C1 segment of cervical spinal cord (tissue), 14 donors: ENCODE results near the gene CTSV.
"Not testable (repeated sequence)": the region's sequence is repeated elsewhere in the genome, so short reads cannot be mapped to it uniquely, and the experiment has no call there.

ENCODE experiments used
- DNase-seq, 14 donors: peaks; one replicate each; lab custom pipeline; 2025; lab: John Stamatoyannopoulos, UW

CTSV gene

DNA sequence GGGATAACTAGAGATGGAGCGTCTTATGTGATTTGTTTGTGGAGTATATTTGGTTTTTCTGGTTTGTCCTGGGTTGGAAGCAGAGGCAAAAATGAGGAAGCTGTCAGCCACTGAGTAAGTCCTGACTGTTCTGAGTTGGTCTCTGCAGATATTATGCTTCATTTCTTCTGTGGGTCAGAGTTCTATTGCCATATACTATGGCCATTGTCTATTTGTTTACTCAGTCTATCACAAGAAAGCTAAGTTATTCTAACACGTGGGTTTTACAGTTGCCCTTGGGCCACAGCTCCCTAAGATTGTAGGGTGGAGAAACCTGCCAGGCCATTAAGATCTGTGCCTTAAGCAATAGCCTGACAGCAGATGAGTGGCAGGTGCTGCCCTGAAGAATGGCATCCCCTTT lies 3.0 kb upstream of the CTSV start:
- DNase-seq, result no peak

DNA sequence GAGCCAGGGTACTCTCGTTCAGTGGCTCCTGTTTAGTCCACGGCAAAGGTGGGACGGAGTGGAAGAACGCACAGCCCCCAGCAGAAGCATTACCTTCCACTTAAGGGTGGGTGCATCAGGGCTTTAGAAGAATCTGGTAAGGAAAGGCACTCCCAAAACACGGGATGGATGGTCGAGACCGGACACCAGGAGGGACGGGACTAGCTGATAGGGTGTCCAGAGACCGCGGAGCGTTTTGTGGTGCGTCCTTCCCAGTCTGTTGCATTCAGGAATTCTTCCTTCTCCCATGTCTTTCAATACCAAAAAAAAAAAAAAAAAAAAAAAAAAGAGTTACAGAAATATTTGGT lies 545 bp upstream of the CTSV start:
- no peak for DNase-seq

DNA sequence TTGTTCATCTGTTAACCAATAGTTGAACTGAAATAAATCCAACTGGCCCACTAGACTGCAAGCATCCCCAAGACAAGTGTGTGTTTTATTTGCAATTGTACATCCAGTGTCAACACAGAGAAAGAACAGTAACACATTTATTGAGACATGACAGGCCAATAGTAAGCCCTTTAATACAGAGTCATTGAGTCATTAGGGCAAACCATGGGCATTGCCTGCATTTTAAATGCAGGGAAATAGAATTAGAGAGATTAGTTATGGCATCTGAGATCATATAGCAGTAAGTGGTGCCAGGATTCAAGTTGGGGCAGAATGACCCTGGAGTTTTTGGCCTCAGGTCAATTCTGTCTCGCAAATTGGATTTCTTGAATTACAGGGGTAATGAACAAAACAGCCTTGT lies 15.4 kb downstream of the CTSV start:
- not testable (repeated sequence) for DNase-seq

DNA sequence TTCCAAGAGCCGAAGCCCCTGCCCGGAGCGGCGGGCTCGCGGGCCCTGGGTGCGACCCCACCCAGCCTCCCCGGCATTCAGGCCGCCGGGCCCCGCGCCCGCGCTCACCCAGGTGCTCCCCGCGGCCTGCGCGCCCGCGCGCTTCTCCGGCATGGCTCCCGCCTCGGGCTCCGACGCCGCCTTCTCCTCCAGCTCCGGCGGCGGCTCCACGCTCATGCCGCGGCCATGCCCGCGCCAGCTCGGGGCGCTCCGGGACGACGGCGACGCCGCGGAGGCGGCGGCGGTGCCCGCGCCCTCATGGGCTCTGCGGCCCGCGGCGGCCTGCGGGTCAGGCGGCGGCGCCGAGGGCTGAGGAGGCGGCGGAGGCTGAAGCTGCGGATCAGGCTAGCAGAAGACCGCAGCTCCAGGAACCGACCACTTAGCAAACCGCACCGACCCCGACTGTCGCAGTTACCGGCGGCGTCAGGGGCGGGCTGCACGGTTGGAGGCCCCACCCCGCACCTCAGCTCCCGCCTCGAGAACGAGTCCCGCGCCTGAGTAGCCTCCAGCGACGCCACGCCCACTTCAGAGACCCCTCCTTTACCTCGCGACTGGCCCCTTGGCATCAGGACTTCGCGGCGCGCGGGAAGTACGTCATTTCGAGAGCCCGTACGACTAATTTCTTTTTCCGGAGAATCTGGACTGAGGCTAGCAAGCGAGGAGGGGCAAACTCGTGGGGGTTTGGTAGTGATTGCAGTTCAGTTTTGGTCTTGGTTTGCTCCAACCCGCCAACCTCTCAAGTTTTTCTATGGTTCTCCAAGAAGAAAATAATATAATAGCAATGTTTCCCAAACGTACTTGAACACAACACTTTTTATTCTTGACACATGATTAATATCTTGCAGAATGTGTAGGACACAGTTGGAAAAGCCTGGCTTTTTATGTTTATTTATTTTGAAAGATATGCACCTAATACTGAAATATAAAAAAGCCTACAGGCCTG lies 25.5 kb downstream of the CTSV start:
- peak; percentile 34 to 85 (median 72) for DNase-seq

DNA sequence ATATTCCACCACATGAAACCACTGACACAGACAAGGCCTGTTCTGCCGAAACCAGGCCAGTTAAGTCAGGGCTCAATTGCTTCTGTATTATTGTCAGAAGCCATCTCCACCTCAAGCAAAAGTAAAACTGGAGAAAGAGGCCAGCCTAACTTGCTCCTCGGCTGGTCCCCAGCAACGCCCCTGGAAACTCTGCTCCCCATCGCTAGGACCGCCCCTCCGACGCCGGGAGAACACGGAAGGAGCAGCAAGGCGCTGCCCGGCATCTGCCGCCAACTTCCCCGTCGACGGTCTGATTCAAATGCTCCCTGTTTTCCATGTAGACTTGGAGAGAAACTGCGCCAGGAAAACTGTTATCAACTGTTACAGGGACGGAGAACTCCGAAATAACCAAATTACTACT lies 26.3 kb downstream of the CTSV start:
- DNase-seq, result peak in 3 of 14 donors; percentile 1 to 3 (median 1)

DNA sequence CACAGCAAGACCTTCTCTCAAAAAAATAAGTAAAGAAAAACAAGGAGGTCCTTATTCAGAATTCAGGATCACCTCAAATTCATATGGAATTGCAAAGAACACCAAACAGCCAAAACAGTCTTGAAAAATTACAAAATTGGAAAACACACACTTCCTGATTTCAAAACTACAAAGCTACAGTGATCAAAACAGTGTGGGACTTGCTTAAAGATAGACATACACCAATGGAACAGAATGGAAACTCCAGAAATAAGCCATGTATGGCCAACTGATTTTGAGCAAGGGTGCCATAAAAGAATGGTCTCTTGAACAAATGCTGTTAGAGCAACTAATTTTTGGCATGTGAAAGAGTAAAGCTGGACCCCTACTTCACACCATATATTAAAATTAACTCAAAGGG lies 36.7 kb downstream of the CTSV start:
- DNase-seq, result not testable (repeated sequence)

DNA sequence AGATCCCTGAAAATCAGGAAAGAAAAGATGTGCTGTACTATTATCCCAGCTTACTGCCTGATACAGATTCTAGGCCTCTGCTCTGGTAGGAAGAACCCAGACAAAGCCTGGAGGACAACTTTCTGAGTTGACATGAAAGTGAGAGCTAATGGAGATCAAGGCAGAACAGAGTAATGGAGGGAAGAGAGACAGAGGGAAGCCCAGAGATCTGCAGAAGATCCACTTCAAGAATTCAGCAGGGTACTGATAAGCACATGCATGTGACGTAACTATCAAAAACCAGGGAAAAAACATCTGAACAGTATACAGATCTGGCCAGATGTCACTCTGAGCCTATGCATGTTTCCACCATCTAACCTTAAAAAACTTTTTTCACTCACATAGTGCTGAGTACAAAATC lies 37.6 kb downstream of the CTSV start:
- DNase-seq, result not testable (repeated sequence)

DNA sequence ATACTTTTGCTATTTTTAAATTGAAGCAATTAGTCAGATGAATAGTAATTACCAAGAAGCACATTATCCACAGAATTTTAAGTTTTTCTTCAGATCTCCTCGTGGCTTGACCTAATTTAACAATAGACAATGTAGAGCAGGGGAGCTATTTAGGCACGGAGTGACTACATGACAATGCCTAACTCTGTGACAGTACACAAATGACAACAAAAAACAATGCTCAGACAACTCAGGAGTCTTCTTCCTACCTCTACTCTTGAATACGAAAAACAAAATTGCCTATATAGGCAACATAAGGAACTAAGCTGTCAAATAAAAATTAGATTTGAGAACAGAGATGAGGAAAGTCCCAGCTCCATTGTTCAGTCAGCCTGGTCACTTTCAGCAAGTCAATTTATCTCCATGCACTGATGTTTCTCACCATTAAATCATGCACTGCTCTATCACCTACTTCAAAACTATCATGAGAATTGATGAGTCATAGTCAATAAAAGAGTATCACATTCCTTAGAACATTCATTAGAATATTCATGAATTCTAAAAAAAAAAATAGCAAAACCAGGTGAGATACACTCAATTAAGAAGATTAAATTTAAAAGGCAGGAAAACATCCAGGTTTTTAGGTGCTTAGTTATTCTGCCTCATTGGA lies 38.7 kb downstream of the CTSV start:
- not testable (repeated sequence) for DNase-seq

DNA sequence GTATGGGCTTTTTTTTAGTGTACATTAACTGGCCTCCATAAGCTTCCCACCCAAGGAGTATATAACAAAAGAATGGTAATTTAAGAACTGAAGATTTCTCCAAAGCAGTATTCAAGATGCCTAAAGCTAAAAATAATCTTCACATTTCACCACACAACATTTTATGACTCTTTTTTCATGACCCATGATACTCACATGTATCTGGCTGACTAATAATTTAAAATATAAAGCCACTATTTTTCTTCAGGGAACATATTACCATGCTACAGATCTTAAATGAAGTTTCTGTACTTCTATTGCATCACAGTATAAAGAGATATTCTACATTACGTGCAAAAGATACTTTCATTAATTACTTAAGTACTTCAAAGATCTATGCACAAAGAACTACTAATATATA lies 39.2 kb downstream of the CTSV start:
- not testable (repeated sequence) for DNase-seq

DNA sequence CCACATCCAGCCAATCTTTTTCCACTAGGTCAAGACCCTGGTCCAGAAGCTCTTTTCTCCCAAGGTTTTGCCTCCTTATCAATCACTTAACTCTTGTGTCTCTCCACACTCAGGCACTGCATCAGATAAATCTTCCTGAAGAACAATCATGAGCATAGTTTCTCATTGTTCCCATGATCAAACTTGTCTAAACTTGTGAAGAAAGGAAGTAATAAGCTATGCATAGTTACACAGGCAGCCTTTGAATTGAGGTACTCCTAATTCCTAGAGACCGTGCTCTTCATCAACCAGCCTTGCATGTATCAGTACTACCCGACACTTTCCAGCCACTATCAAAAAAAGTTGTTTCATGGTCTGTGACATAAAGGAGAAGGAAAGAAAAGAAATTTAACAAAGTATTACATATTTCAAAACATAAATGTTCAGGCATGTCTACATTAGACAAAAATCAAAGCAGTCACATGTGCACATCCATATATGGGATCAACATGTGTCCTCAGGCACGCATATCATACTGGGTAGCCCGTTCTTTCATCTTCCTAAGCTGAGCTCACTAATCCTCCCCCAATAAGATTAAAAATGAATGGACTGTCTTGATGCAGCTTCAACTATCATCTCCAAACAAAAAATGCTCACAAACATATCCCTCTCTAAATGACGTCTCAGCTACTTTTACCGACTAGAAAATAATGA lies 41.8 kb downstream of the CTSV start:
- DNase-seq, result not testable (repeated sequence)

DNA sequence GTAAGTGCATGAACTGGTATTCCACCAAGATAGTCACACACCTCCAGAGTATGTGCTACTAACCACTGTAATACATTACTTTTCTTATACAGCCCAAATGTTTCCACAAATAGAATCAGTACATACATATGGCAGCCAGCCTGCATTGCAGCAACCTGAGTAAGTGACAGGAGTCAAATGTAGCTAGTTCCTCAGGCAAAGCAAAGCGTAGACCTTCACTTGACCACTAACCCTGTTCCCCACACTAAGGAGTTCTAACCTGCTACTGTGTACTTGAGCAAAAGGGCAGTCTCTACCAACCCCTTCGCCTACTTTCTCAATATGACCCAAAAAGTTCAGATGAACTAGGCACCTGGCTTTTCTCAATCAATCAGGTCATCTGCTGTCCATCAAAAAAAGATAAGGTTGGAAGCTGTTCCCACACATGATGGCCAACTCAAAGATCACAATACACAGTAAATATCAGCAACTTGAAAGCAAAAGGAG lies 44.4 kb downstream of the CTSV start:
- not testable (repeated sequence) for DNase-seq

DNA sequence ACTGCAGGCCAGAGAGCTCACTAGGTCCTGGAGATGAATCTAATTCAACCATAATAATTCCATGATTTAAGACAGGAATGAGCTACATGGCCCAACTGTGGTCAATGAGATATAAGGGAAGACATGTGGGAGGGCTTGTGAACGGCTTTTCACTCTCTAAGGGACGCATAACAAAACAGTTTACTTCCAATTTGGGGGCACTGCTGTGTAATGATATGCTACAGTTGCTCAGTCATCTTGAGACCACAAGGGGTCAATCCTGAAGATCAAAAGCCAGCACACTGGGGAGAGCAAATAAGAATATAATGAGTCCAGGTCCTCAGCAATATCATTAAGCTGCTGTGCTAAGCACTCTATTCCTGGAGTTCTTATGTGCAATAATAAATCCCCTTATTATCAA lies 46.6 kb downstream of the CTSV start:
- not testable (repeated sequence) for DNase-seq

DNA sequence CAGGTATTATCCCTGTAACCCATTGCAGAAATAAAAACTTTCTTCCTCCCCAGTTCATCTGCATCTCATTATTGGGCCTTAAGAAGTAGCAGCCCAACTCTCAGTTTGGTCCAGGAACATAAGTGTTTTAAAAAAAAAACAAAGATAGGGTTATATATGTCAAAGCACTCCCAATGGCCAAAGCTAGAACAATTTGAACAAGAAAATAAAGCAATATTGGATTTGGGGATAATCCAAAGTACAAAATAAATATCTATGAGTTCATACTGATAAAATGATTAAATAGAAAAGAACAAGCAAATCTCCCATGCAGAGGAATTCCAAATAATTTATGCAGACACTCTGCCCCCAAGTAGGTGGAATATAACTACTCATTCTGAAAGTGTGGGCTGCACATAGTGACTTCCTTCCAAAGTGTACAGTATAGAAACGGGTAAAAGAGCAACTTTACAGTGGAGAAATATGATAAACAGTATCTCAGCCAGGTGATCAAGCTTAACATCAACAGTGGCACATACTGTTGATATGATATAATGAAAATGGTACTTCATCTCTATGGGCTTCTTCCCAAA lies 49.1 kb downstream of the CTSV start:
- not testable (repeated sequence) for DNase-seq

DNA sequence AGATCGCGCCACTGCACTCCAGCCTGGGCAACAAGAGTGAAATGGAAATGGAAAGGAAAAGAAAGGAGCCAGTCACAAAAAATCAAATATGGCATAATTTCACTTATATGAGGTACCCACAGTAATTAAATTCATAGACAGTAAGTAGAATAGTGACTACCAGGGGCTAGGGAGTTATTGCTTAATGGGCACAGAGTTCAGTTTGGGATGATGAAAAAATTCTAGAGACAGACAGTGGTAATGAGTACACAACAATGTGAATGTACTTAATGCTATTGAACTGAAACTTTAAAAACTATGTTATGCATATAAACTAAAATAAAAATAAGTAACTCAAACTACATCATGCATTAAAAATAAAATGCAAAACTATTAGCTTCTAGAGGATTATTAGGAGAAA lies 54.1 kb downstream of the CTSV start:
- DNase-seq, result not testable (repeated sequence)

DNA sequence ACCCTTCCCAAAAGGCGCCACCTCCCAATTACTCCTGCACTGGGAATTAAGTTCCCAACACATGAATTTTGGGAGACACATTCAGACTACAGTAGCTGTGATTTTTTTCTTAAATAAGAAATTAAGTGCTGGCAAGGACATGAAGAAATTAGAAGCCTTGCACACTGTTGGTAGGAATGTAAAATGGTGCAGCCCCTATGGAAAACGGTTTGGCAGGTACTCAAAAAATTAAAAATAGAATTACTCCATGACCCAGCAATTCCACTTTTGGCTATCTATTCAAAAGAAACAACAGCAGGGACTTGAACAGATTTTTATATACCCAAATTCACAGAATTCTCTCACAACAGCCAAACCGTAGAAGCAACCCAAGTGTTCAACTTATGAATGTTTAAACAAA lies 54.8 kb downstream of the CTSV start:
- not testable (repeated sequence) for DNase-seq

DNA sequence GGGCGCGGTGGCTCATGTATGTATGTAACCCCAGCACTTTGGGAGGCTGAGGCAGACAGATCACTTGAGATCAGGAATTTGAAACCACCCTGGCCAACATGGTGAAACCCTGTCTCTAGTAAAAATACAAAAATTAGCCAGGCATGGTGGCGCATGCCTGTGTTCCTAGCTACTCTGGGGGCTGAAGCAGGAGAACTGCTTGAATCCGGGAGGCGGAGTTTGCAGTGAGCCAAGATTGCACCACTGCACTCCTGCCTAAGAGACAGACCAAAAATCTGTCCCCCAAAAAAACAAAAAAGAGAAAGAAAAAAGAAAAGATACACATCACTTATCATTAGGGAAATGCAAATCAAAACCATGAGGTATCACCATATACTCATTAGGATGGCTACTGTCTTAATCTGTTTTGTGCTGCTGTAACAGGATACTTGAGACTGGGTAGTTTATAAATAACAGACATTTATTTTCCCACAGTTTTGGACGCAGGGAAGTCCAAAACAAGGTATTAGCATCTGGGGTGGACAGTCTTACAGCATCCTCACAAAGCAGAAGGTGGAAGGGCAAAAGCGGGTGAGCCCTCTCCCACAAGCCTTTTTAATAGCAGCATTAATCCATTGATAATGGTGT lies 55.3 kb downstream of the CTSV start:
- DNase-seq, result not testable (repeated sequence)
